MM.1S (cell line): Measurements from ENCODE around the gene EXD2.

Experiments
- DNase-seq: peaks from one replicate; pipeline ENCODE4 v3.0.0-alpha.2; 2015
- H2AFZ ChIP-seq: fragments of 300-600 bp; sonication (generic); 2 replicates; pipeline ENCODE4 v1.6.0; 2016; ENCODE audit warnings: antibody characterized with exemption, low read length
- H3F3A ChIP-seq: fragments of 300-600 bp; sonication (generic); 2 replicates; pipeline ENCODE4 v1.6.1; 2016; ENCODE audit warnings: mild to moderate bottlenecking, antibody characterized with exemption, low read length, moderate library complexity, mixed read lengths; ENCODE audit not compliant: insufficient read depth
- H3K27ac ChIP-seq: fragments of 300-600 bp; sonication (generic); 2 replicates; pipeline ENCODE4 v1.5.1; 2016; ENCODE audit warnings: mild to moderate bottlenecking, low read length
- H3K27me3 ChIP-seq: fragments of 300-600 bp; sonication (generic); replicated peaks from 2 replicates; pipeline ENCODE4 v1.6.0; 2016; ENCODE audit warnings: low read length; ENCODE audit not compliant: insufficient read depth
- H3K36me3 ChIP-seq: fragments of 300-600 bp; sonication (generic); replicated peaks from 2 replicates; pipeline ENCODE4 v1.6.1; 2016; ENCODE audit warnings: mild to moderate bottlenecking, low read length, mixed read lengths; ENCODE audit not compliant: insufficient read depth
- H3K4me1 ChIP-seq: fragments of 300-600 bp; sonication (generic); 2 replicates; pipeline ENCODE4 v1.6.1; 2016; ENCODE audit warnings: low read length, mixed read lengths
- H3K4me2 ChIP-seq: fragments of 300-600 bp; sonication (generic); 2 replicates; pipeline ENCODE4 v1.6.0; 2016; ENCODE audit warnings: low read depth, low read length
- H3K4me3 ChIP-seq: fragments of 300-600 bp; sonication (generic); 2 replicates; pipeline ENCODE4 v1.5.1; 2016; ENCODE audit warnings: low read length, mixed read lengths
- H3K79me2 ChIP-seq: fragments of 300-600 bp; sonication (generic); 2 replicates; pipeline ENCODE4 v1.6.1; 2016; ENCODE audit warnings: mixed run types, low read length, mixed read lengths
- H3K9ac ChIP-seq: fragments of 300-600 bp; sonication (generic); 2 replicates; pipeline ENCODE4 v1.6.1; 2016; ENCODE audit warnings: low read length, mixed read lengths
- H3K9me2 ChIP-seq: fragments of 300-600 bp; sonication (generic); replicated peaks from 2 replicates; pipeline ENCODE4 v1.6.1; 2016; ENCODE audit warnings: mild to moderate bottlenecking, low read length, mixed read lengths; ENCODE audit not compliant: insufficient read depth
- H3K9me3 ChIP-seq: fragments of 300-600 bp; sonication (generic); replicated peaks from 2 replicates; pipeline ENCODE4 v1.6.1; 2016; ENCODE audit warnings: mild to moderate bottlenecking, low read length, mixed read lengths; ENCODE audit not compliant: insufficient read depth
- H4K20me1 ChIP-seq: fragments of 300-600 bp; sonication (generic); 2 replicates; pipeline ENCODE4 v1.6.1; 2016; ENCODE audit warnings: mild to moderate bottlenecking, low read length, moderate library complexity, mixed read lengths; ENCODE audit not compliant: insufficient read depth
- CTCF ChIP-seq: fragments of 300-600 bp; sonication (generic); IDR thresholded peaks from 2 replicates; pipeline ENCODE4 v1.5.1; 2016; ENCODE audit warnings: antibody characterized with exemption, low read length, mixed read lengths
- EZH2 ChIP-seq: fragments of 300-600 bp; sonication (generic); optimal IDR thresholded peaks from 2 replicates; pipeline ENCODE3; 2017; ENCODE audit warnings: low read depth, mild to moderate bottlenecking, antibody characterized with exemption, low read length, mixed read lengths
- EZH2phosphoT487 ChIP-seq: fragments of 300-600 bp; sonication (generic); IDR thresholded peaks from 2 replicates; pipeline ENCODE4 v1.6.1; 2018; ENCODE audit warnings: antibody characterized with exemption, low read length

Gene EXD2

GRCh38 chr14:69267492-69267891, 76.2 kb downstream of the EXD2 start:
- no peaks in the 10 kb centered on the region for H3K27me3 ChIP-seq
- H3K9me2 ChIP-seq = no peaks in the 10 kb centered on the region
- H3F3A ChIP-seq = no peaks in the 10 kb centered on the region
- H3K4me1 ChIP-seq = no peaks in the 10 kb centered on the region
- H3K4me3 ChIP-seq = no peak overlapping the region
- H4K20me1 ChIP-seq = no peaks in the 10 kb centered on the region
- DNase-seq = no peak
- no peak overlapping the region for H3K4me2 ChIP-seq
- TF ChIP-seq CTCF = no peak
- no peak for TF ChIP-seq EZH2
- no peak for TF ChIP-seq EZH2phosphoT487
- no peaks in the 10 kb centered on the region for H3K36me3 ChIP-seq
- H2AFZ ChIP-seq = no peak overlapping the region
- H3K79me2 ChIP-seq = no peaks in the 10 kb centered on the region
- no peak overlapping the region for H3K27ac ChIP-seq
- no peak overlapping the region for H3K9ac ChIP-seq
- H3K9me3 ChIP-seq = no peaks in the 10 kb centered on the region

- Histone ChIP-seq H4K20me1 (no peaks in the 10 kb centered on the region), H3K4me1 (no peaks in the 10 kb centered on the region), H3K36me3 (no peaks in the 10 kb centered on the region), H3F3A (no peaks in the 10 kb centered on the region), H3K4me2 (no peak overlapping the region), H2AFZ (no peak overlapping the region), H3K4me3 (no peak overlapping the region), H3K9ac (no peak overlapping the region), H3K9me2 (no peaks in the 10 kb centered on the region), H3K9me3 (no peaks in the 10 kb centered on the region), H3K27me3 (no peaks in the 10 kb centered on the region), H3K27ac (no peak overlapping the region), H3K79me2 (no peaks in the 10 kb centered on the region)
- no peak for TF ChIP-seq EZH2phosphoT487
- no peak for TF ChIP-seq EZH2
- no peak for TF ChIP-seq CTCF
- no peak for DNase-seq
These were observed 76.9 kb downstream of the EXD2 start for GRCh38 chr14:69268223-69268622.

DNA sequence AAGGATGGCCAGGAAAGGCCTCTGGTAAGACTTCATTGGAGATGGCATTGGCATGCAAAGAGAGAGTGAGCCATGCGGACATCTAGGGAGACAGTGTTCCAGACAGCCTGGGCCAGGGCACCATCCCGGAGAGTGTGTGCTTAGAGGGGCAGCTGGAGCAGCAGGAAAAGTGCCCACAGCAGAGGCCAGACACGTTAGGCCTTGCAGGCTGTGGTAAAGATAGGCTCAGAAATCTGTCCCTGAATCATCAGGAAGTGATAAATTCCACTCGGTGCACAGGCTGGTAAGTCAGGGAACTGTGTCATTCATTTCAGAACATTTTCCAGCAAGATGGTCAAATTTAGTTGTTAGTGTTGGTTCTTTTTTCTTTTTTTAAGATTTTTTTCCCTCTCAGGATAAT, 77.5 kb downstream of the EXD2 start:
- H3K9me3 ChIP-seq = no peaks in the 10 kb centered on the region
- H3K4me1 ChIP-seq = no peaks in the 10 kb centered on the region
- H4K20me1 ChIP-seq = no peaks in the 10 kb centered on the region
- H3K9ac ChIP-seq = no peak overlapping the region
- no peak overlapping the region for H2AFZ ChIP-seq
- H3K27ac ChIP-seq = no peak overlapping the region
- H3K36me3 ChIP-seq = no peaks in the 10 kb centered on the region
- no peaks in the 10 kb centered on the region for H3K27me3 ChIP-seq
- no peaks in the 10 kb centered on the region for H3K79me2 ChIP-seq
- no peak overlapping the region for H3K4me2 ChIP-seq
- no peak overlapping the region for H3K4me3 ChIP-seq
- no peaks in the 10 kb centered on the region for H3F3A ChIP-seq
- H3K9me2 ChIP-seq = no peaks in the 10 kb centered on the region
- DNase-seq = no peak
- no peak for TF ChIP-seq EZH2

DNA sequence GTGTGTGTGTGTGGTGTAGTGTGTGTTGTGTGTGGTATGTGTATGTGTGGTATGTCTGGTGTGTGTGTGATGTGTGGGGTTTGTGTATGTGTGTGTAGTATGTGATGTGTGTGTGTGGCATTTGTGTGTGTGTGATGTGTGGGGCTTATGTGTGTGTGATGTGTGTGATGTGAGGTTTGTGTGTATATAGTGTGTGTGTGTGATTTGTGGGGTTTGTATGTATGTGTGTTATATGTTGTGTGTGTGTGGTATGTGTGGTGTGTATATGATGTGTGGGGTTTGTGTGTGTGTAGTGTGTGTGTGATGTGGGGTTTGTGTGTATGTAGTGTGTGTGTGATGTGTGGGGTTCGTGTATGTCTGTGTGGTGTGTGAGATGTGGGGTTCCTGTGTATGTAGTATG, 78.1 kb downstream of the EXD2 start:
- Histone ChIP-seq H3K79me2 (no peaks in the 10 kb centered on the region), H3K4me1 (no peaks in the 10 kb centered on the region), H3K36me3 (no peaks in the 10 kb centered on the region), H3K9ac (no peak overlapping the region), H3K4me3 (no peak overlapping the region), H3K27me3 (no peaks in the 10 kb centered on the region), H3K27ac (no peak overlapping the region), H3K4me2 (no peak overlapping the region), H2AFZ (no peak overlapping the region), H3K9me3 (no peaks in the 10 kb centered on the region), H3K9me2 (no peaks in the 10 kb centered on the region), H4K20me1 (no peaks in the 10 kb centered on the region), H3F3A (no peaks in the 10 kb centered on the region)
- TF ChIP-seq CTCF (no peak), EZH2 (no peak), EZH2phosphoT487 (no peak)
- no peak for DNase-seq
